ENCODE results near the gene ANAPC1.

- TF ChIP-seq CTCF (IDR thresholded peaks at IDR 0.05): no peak
- no peak for TF ChIP-seq POLR2A (IDR thresholded peaks at IDR 0.05)
Measured at GRCh38 chr2:111917106-111917505, 33.1 kb upstream of the ANAPC1 start.

All from right lobe of liver (tissue), 4 donors.